Activated naive CD8-positive, alpha-beta T cell treated with anti-CD3 and anti-CD28 coated beads, Interleukin-2, amount 10 ng/mL, durations not matched to agents 7 days and 5 days (primary cell): ENCODE measurements around the gene SLC8B1. TPM values are rescaled to one million over a fixed set of nuclear protein-coding genes. Genes with fewer than 3 reads are reported as not detected.
A peak's percentile ranks its signal among the peaks of the same experiment; 100 is the strongest.

Source experiments
- ATAC-seq: fragments of 150-1000 bp; cut with Tn5 transposase; one replicate; pipeline ENCODE4 v1.10.0; 2021; ENCODE audit warnings: low read depth, moderate library complexity
- POLR2A ChIA-PET: fragments of 350-600 bp; sonication (Branson Sonifier 250); formaldehyde crosslinking; loops from one replicate; lab custom pipeline; 2021; ENCODE audit warnings: antibody characterized with exemption; lab: Charles Lee
- DNase-seq: peaks from one replicate; pipeline ENCODE4 v3.0.0; 2021
- H3K27ac Mint-ChIP-seq: one replicate; pipeline ENCODE4 v1.8.0; 2022; ENCODE audit warnings: mild to moderate bottlenecking, mixed read lengths
- H3K27me3 Mint-ChIP-seq: one replicate; pipeline ENCODE4 v1.8.0; 2022; ENCODE audit warnings: mild to moderate bottlenecking, moderate library complexity, mixed read lengths
- H3K36me3 Mint-ChIP-seq: one replicate; pipeline ENCODE4 v1.8.0; 2021; ENCODE audit warnings: mild to moderate bottlenecking, mixed read lengths
- H3K4me1 Mint-ChIP-seq: one replicate; pipeline ENCODE4 v1.8.0; 2021; ENCODE audit warnings: mixed read lengths
- H3K4me3 Mint-ChIP-seq: one replicate; pipeline ENCODE4 v1.8.0; 2022; ENCODE audit warnings: mild to moderate bottlenecking, moderate library complexity, mixed read lengths
- H3K9me3 Mint-ChIP-seq: one replicate; pipeline ENCODE4 v1.8.0; 2021; ENCODE audit warnings: mixed read lengths
- total RNA-seq, 2 experiments: library from RNA; stranded (reverse); gene quantifications; one replicate each; pipeline ENCODE4 v1.2.3, GENCODE V29; 2021

SLC8B1 gene
- total RNA-seq, 2 experiments from 2014 or later = 42.1 to 42.4 TPM

DNA sequence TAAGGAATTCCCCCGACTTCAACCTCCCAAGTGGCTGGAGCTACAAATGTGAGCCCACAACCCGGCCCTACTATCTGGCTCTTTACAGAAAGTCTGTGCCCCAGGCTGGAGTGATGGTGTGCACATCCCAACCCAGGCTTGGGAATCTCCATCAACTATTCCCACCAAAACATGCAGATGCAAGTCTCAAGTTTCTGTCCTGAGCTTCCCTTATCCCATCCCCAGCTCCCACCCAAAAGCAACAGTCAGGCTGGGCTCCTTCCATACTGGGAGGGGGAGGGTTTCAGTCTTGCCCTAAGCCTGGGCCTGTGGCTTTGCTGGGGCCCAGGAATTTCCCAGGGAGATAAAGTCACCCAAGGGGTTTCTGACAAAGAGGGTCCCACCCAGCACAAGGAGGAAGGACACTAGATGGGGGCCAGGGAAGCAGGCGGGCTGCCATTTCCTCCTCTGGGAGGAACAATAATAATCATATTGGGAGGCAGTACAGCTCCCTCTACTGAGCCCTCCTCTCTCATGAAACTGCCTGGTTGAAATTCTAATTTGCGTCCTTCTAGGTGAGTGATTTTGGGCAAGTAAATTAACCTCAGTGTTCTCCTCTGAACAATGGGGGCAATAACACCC lies 8.0 kb downstream of the SLC8B1 start:
- Mint-ChIP-seq H3K36me3 (peaks cover 42% of the 10 kb centered on the region), H3K4me3 (no peak overlapping the region)

DNA sequence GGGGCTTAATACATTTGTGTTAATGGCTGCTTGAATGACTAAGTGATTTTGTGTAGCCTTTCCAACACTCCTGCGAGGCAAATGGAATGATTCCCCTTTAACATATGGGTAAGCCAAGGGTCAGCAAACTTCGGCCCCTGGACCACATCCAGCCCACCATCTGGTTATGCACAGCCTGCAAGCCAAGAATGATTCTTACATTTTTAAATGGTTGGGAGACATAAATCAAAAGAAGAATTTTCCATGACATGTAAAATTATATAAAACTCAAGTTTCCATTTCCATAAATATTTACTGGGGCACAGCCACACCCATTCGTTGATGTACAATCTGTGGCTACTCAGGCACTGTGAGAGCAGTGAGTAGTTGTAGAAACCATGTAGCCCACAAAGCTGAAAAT lies 9.0 kb downstream of the SLC8B1 start:
- Mint-ChIP-seq H3K4me1 (peaks cover 6% of the 10 kb centered on the region), H3K4me3 (no peak overlapping the region), H3K36me3 (peaks cover 41% of the 10 kb centered on the region), H3K27ac (no peak overlapping the region), H3K9me3 (no peaks in the 10 kb centered on the region), H3K27me3 (no peaks in the 10 kb centered on the region)
- ATAC-seq (no peak), DNase-seq (no peak)
- POLR2A ChIA-PET = no interaction called here

More for the DNA sequence above, 8.0 kb downstream of the SLC8B1 start:
- DNase-seq = no peak
- H3K9me3 Mint-ChIP-seq = no peaks in the 10 kb centered on the region
- no peak overlapping the region for H3K27ac Mint-ChIP-seq
- POLR2A ChIA-PET = interaction anchor here (0.6 kb wide), 1 partner anchor 130 kb away, joined by 12 read pairs; no protein-coding TSS in a partner anchor
- H3K4me1 Mint-ChIP-seq = peaks cover 6% of the 10 kb centered on the region
- ATAC-seq = no peak
- no peaks in the 10 kb centered on the region for H3K27me3 Mint-ChIP-seq

DNA sequence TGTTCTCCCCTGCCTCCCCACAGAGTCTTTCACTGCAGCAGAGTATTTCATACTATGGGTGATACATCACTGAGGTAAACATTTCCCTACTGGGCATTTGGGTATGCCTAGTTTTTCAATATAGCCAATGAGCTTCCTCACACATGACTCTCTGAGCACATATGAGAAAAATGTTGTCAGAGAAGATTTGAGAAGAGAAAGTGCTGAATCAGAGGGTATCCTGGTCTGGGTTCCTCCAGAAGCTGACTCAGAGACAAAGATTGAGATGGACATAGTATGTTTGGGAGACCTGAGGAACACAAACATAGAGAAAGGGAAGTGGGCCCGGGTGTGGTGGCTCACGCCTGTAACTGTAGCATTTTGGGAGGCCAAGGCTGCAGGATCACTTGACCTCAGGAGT lies 12.6 kb downstream of the SLC8B1 start:
- ATAC-seq (no peak), DNase-seq (no peak)
- no peaks in the 10 kb centered on the region for H3K4me1 Mint-ChIP-seq
- POLR2A ChIA-PET = no interaction called here
- H3K4me3 Mint-ChIP-seq = no peak overlapping the region
- no peaks in the 10 kb centered on the region for H3K27me3 Mint-ChIP-seq
- H3K36me3 Mint-ChIP-seq = peaks cover 50% of the 10 kb centered on the region
- no peak overlapping the region for H3K27ac Mint-ChIP-seq
- H3K9me3 Mint-ChIP-seq = no peaks in the 10 kb centered on the region

DNA sequence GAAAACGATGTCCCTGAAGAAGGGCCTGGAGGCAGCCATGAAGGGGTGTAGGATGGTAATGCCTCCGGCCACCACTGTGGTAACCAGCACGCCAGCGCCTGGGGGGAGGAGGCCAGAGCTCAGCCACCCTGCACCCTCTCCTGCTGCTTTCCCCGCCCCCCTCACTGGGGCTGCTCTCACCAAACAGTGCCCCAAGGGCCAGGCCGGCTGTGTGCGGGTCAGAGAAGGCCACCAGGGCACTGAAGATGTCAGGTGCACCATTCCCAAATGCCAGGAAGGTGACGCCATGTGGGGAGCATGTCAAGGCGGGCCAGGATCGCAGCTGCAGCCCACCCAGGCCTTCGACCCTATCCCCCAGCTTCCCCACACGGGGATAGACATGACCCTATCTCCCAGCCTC lies 14.5 kb downstream of the SLC8B1 start:
- Mint-ChIP-seq H3K9me3 (no peaks in the 10 kb centered on the region), H3K4me3 (no peak overlapping the region), H3K27me3 (no peaks in the 10 kb centered on the region), H3K36me3 (peaks cover 46% of the 10 kb centered on the region), H3K27ac (no peak overlapping the region), H3K4me1 (no peaks in the 10 kb centered on the region)
- POLR2A ChIA-PET = interaction anchor here (1.0 kb wide), 1 partner anchor 17 kb away, joined by 3 read pairs; no protein-coding TSS in a partner anchor
- DNase-seq (no peak), ATAC-seq (no peak)

DNA sequence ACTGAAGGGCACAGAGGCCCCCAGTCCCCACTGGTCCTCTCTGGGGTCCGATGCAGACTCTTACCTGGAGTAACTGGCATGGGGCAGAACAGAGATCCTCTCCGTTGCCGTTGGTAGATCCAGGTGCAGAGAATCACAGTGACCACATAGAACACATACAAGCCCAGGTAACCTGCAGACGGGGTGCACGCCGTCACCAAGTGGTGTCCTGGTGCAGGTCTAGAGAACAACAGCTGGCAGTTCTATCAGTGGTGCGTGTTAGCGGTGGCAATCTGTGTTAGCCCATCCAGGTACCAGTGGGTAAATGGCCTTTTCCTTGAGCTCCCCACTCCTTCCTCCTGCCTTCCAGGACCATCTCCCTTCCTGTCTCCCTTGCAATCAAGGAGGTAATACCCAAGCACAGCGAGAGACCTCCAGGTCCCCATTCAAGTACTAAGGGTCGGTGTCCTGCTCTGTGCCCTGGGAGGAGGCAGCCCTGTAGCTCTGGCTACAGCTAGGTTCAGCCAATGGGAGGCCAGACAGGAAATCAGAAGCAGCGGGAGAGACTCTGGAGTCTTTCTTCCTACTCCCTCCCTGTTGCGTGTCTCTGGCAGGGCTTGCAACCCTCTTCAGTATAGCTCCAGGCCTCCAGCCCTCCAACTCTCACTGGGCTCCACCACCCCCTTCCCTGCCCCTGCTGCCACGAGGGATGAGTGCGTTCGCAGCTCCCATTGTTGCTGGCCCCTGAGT lies 15.8 kb downstream of the SLC8B1 start:
- peaks cover 42% of the 10 kb centered on the region for H3K36me3 Mint-ChIP-seq
- peak overlapping the region; percentile 67 for H3K27ac Mint-ChIP-seq
- no peak for DNase-seq
- no peak overlapping the region for H3K4me3 Mint-ChIP-seq
- POLR2A ChIA-PET = interaction anchor here (1.1 kb wide), 1 partner anchor 122 kb away, joined by 4 read pairs; no protein-coding TSS in a partner anchor
- no peak for ATAC-seq
- no peaks in the 10 kb centered on the region for H3K9me3 Mint-ChIP-seq
- H3K4me1 Mint-ChIP-seq = peaks cover 4% of the 10 kb centered on the region
- H3K27me3 Mint-ChIP-seq = no peaks in the 10 kb centered on the region

DNA sequence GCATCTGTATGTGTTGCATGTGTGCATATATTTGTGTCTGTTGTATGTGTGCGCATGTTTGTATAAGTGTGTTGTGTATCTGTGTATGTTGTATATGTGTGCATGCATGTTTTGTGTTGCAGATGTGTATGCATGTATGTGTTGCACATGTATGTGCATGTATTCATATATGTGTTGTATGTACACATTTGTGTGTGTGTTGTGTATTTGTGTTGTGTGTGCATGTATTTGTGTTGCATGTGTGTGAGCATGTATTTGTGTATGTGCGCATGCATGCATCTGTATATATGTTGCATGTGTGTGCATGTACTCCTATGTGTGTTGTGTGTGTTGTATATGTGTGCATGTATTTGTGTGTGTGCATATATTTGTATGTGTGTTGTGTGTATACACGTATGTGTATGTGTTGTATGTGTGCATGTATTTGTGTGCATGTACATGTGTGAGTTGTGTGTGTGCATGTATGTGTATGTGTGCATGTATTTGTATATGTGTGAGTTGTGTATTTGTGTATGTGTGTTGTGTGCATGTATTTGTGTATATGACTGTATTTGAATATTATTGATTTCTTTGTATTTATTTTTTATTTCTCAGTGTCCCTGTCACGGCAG lies 16.8 kb downstream of the SLC8B1 start:
- Mint-ChIP-seq H3K36me3 (peaks cover 38% of the 10 kb centered on the region), H3K4me3 (no peak overlapping the region), H3K4me1 (peaks cover 4% of the 10 kb centered on the region), H3K27me3 (no peaks in the 10 kb centered on the region), H3K27ac (no peak overlapping the region), H3K9me3 (no peaks in the 10 kb centered on the region)
- ATAC-seq (no peak), DNase-seq (no peak)
- POLR2A ChIA-PET = no interaction called here

DNA sequence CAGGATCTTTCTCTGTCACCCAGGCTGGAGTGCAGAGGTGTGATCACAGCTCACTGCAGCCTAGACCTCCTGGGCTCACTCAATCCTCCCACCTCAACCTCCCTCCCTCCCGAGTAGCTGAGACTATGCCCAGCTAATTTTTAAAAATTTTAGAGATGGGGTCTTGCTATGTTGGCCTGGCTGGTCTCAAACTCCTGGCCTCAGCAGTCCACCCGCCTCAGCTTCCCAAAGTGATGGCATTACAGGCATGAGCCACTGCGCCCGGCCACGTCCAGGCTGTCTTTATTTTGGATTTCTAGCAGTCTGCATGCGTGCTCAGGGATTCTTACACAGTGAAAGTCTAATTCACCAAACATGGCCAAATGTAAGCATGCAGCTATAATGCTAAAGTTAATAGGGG lies 17.8 kb downstream of the SLC8B1 start:
- H3K4me3 Mint-ChIP-seq = no peak overlapping the region
- POLR2A ChIA-PET = interaction anchor here (0.6 to 1.0 kb wide), 2 partner anchors 18 to 83 kb away, joined by 3 read pairs; partner anchors contain the start of gene SLC8B1
- no peak for ATAC-seq
- no peaks in the 10 kb centered on the region for H3K9me3 Mint-ChIP-seq
- no peaks in the 10 kb centered on the region for H3K27me3 Mint-ChIP-seq
- peaks cover 28% of the 10 kb centered on the region for H3K36me3 Mint-ChIP-seq
- no peak for DNase-seq
- peaks cover 4% of the 10 kb centered on the region for H3K4me1 Mint-ChIP-seq
- no peak overlapping the region for H3K27ac Mint-ChIP-seq

DNA sequence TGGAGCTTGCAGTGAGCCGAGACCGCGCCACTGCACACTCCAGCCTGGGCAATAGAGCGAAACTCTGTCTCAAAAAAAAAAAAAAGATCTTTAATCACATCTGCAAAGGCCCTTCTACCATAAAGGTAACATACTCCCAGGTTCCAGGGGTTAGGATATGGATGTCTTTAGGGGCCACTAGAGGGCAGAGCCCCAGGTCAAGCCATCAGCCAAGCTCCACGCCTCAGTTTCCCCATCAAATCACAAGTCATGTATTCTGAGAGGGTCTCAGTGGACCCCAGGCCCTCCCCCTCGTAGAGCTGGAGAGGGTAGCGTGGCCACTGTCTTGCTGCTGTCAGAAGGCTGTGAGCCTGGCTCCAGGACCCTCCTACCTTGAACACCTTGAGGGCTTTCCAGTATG lies 18.8 kb downstream of the SLC8B1 start:
- no peaks in the 10 kb centered on the region for H3K27me3 Mint-ChIP-seq
- peaks cover 28% of the 10 kb centered on the region for H3K36me3 Mint-ChIP-seq
- H3K4me1 Mint-ChIP-seq = peaks cover 6% of the 10 kb centered on the region
- no peak for DNase-seq
- H3K27ac Mint-ChIP-seq = no peak overlapping the region
- no peaks in the 10 kb centered on the region for H3K9me3 Mint-ChIP-seq
- no peak overlapping the region for H3K4me3 Mint-ChIP-seq
- POLR2A ChIA-PET = interaction anchor here (0.7 kb wide), 1 partner anchor 109 kb away, joined by 3 read pairs; no protein-coding TSS in a partner anchor
- no peak for ATAC-seq

DNA sequence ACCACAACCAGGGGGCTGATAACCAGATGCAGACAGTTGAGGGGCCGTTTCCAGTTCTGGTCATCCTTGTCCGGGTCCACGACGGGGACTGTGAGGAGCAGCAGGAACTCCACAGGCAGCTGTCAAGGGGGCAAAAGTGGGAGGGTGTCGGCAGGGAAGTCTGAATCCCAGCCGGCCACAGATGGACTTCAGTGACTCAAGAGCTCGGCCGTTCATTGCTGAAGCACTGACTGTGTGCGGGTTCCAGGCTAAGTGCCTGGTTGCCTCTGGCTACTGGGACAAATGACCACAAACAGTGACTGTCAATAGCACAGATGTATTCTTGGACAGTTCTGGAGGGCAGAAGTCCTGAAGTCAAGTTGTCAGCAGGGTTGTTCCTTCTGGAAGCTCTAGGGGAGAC lies 19.6 kb downstream of the SLC8B1 start:
- Mint-ChIP-seq H3K9me3 (no peaks in the 10 kb centered on the region), H3K36me3 (peaks cover 32% of the 10 kb centered on the region), H3K4me3 (no peak overlapping the region), H3K4me1 (peaks cover 10% of the 10 kb centered on the region), H3K27ac (no peak overlapping the region), H3K27me3 (no peaks in the 10 kb centered on the region)
- ATAC-seq = no peak
- POLR2A ChIA-PET = no interaction called here
- DNase-seq = no peak

DNA sequence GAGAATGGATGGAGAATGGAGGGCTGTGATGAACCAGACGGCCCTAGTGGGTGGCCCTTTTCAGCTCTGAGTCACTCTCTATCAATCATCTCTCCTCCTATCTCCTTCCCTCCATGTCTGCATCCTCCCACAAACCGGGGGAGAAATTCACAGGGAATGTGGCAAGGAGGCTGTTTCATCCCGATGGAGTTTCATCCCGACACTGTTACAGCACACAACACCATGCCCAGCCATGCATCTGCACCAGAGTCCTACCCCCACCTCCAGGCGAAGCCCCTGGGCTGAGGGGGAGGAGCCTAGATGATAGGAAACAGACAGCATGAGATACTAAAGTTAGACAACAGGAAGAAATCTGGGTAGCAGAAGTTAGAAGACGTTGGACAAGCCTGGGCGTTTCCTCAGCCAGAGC lies 20.8 kb downstream of the SLC8B1 start:
- DNase-seq (no peak), ATAC-seq (no peak)
- POLR2A ChIA-PET = interaction anchor here (1.1 kb wide), 1 partner anchor 92 kb away, joined by 3 read pairs; no protein-coding TSS in a partner anchor
- Mint-ChIP-seq H3K27me3 (no peaks in the 10 kb centered on the region), H3K4me3 (no peak overlapping the region), H3K36me3 (peaks cover 31% of the 10 kb centered on the region), H3K9me3 (no peaks in the 10 kb centered on the region), H3K27ac (no peak overlapping the region), H3K4me1 (peaks cover 12% of the 10 kb centered on the region)

DNA sequence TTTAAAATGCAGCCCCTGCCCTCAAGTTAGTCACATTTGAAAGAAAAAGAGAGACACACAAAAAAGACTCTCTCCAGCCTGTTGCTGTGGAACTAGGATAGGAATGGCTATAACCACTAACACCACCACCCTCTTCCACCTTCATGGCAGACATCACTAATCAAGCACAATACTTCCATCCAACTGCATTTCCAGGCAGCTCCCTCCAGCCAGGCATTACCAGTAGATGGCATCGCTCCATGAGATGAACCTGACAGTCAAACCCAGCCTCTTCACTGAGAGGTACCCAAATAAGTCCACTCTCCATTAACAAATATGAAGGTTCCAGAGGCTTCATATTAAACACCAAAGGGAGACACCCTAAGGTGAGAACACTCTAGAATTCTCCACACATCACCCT lies 24.4 kb downstream of the SLC8B1 start:
- Mint-ChIP-seq H3K4me1 (peaks cover 12% of the 10 kb centered on the region), H3K9me3 (no peaks in the 10 kb centered on the region), H3K27me3 (no peaks in the 10 kb centered on the region), H3K27ac (peak overlapping the region; percentile 5), H3K4me3 (no peak overlapping the region), H3K36me3 (peaks cover 23% of the 10 kb centered on the region)
- POLR2A ChIA-PET = no interaction called here
- ATAC-seq (no peak), DNase-seq (no peak)

DNA sequence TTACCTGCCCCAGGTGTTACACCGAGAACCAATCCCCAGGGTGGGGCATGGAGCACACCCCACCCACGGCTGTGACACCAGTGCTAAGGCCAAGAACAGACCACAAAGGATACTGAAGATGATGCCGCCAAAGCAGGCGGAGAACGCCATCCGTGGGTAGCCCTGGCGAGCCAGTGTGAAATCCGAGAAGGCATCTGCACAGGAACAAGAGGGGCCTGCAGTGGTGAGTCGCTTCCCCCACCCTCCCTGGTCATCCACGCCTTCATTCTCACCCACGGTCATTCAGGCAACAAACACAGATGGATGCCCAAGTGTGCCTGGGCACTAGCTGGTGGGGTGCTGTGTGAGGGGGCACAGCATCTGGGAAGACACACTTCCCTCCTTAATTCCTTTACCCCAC lies 28.5 kb downstream of the SLC8B1 start:
- DNase-seq (no peak), ATAC-seq (no peak)
- Mint-ChIP-seq H3K27ac (no peak overlapping the region), H3K4me1 (peaks cover 21% of the 10 kb centered on the region), H3K9me3 (no peaks in the 10 kb centered on the region), H3K4me3 (no peak overlapping the region), H3K27me3 (no peaks in the 10 kb centered on the region), H3K36me3 (peaks cover 37% of the 10 kb centered on the region)
- POLR2A ChIA-PET = no interaction called here

DNA sequence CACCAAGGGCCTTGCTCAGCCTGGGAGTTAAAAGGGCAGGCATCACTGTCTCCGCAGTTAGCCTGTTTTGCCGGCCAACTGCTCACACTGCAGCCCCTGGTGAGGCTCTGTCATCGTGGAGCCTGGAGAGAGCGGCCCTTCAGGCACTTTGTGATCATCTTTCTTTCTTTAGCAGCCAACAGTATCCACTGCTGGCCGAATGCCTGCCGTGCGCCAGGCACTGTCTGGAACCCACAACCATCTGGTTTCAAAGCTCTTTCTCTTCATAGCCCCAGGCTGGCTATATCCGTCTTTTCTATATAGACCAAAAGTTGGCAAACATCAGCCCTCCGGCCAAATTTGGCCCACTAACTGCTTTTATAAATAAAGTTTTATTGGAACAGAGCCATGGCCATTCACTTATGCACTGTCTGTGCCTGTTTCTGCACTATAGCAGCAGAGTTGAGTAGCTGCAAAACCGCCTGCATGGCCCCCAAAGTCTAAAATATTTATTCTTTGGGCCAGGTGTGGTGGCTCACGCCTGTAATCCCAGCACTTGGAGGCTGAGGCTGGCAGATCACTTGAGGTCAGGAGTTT lies 29.5 kb downstream of the SLC8B1 start:
- no peak for DNase-seq
- POLR2A ChIA-PET = interaction anchor here (0.7 kb wide), 1 partner anchor 72 kb away, joined by 3 read pairs; no protein-coding TSS in a partner anchor
- H3K27me3 Mint-ChIP-seq = no peaks in the 10 kb centered on the region
- no peak for ATAC-seq
- H3K4me1 Mint-ChIP-seq = peaks cover 16% of the 10 kb centered on the region
- no peak overlapping the region for H3K4me3 Mint-ChIP-seq
- H3K36me3 Mint-ChIP-seq = peaks cover 34% of the 10 kb centered on the region
- H3K9me3 Mint-ChIP-seq = no peaks in the 10 kb centered on the region
- H3K27ac Mint-ChIP-seq = no peak overlapping the region
